ENCODE measurements around the gene AKAP14. TPM values are rescaled to one million over a fixed set of nuclear protein-coding genes. Genes with fewer than 3 reads are reported as not detected.
"Not testable (repeated sequence)": the region's sequence is repeated elsewhere in the genome, so short reads cannot be mapped to it uniquely, and the experiment has no call there.

AKAP14 gene
- total RNA-seq, 1 donor from 2014 or later, result not detected

- Mint-ChIP-seq H3K27ac (ENCODE audit: unreplicated experiment) (no peak overlapping the region), H3K4me1 (ENCODE audit: low read depth, unreplicated experiment) (no peaks in the 10 kb centered on the region), H3K27me3 (ENCODE audit: unreplicated experiment) (no peaks in the 10 kb centered on the region), H3K36me3 (ENCODE audit: unreplicated experiment) (no peaks in the 10 kb centered on the region), H3K4me3 (ENCODE audit: unreplicated experiment) (no peak overlapping the region), H3K9me3 (ENCODE audit: unreplicated experiment) (no peaks in the 10 kb centered on the region)
- TF ChIP-seq, protein P1, sequence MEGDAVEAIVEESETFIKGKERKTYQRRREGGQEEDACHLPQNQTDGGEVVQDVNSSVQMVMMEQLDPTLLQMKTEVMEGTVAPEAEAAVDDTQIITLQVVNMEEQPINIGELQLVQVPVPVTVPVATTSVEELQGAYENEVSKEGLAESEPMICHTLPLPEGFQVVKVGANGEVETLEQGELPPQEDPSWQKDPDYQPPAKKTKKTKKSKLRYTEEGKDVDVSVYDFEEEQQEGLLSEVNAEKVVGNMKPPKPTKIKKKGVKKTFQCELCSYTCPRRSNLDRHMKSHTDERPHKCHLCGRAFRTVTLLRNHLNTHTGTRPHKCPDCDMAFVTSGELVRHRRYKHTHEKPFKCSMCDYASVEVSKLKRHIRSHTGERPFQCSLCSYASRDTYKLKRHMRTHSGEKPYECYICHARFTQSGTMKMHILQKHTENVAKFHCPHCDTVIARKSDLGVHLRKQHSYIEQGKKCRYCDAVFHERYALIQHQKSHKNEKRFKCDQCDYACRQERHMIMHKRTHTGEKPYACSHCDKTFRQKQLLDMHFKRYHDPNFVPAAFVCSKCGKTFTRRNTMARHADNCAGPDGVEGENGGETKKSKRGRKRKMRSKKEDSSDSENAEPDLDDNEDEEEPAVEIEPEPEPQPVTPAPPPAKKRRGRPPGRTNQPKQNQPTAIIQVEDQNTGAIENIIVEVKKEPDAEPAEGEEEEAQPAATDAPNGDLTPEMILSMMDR (IDR thresholded peaks at IDR 0.05; ENCODE audit: partially characterized antibody, unreplicated experiment), result no peak
- no peak for DNase-seq
Measured at GRCh38 chrX:119899125-119899524, 3.4 kb downstream of the AKAP14 start.

DNA sequence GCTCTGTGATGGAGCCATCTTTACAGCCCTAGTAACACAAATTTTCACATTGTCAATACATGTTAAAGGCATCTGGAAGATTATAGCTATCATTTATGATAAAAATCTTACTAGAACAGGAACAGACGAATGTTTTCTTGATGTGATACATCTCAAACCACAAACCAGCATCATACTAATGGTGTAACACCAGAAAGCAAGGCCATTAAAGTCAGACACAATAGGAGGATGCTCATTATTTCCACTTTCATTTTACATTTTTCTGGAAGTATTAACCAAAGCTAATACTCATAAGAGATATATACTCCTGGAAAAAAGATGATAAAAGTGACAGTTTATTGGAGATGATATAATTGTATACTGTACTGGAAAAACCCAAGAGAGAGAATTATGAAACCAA, 5.3 kb downstream of the AKAP14 start:
- Mint-ChIP-seq H3K4me3 (ENCODE audit: unreplicated experiment) (no peak overlapping the region), H3K27me3 (ENCODE audit: unreplicated experiment) (no peaks in the 10 kb centered on the region), H3K36me3 (ENCODE audit: unreplicated experiment) (no peaks in the 10 kb centered on the region), H3K27ac (ENCODE audit: unreplicated experiment) (no peak overlapping the region), H3K4me1 (ENCODE audit: low read depth, unreplicated experiment) (peaks cover 2% of the 10 kb centered on the region), H3K9me3 (ENCODE audit: unreplicated experiment) (no peaks in the 10 kb centered on the region)
- DNase-seq, result no peak
- TF ChIP-seq, protein P1 (IDR thresholded peaks at IDR 0.05; ENCODE audit: partially characterized antibody, unreplicated experiment), result no peak

DNA sequence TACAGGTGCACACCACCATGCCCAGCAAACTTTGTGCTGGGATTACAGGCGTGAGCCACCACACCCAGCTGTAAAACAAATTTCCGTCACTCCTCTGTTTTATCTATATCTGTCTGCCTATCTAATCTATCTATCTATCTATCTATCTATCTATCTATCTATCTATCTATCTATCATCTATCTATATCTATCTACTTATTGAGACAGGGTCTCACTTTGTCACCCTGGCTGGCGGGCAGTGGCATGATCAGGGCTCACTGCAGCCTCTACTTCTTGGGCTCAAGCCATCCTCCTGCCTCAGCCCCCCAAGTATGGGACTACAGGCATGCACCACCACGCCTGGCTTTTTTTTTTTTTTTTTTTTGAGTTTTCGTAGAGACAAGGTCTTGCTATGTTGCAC, 20.6 kb downstream of the AKAP14 start:
- Mint-ChIP-seq H3K9me3 (ENCODE audit: unreplicated experiment) (no peaks in the 10 kb centered on the region), H3K27me3 (ENCODE audit: unreplicated experiment) (no peaks in the 10 kb centered on the region), H3K4me3 (ENCODE audit: unreplicated experiment) (no peak overlapping the region), H3K36me3 (ENCODE audit: unreplicated experiment) (no peaks in the 10 kb centered on the region), H3K4me1 (ENCODE audit: low read depth, unreplicated experiment) (peaks cover 3% of the 10 kb centered on the region), H3K27ac (ENCODE audit: unreplicated experiment) (no peak overlapping the region)
- no peak for DNase-seq
- TF ChIP-seq, protein P1 (IDR thresholded peaks at IDR 0.05; ENCODE audit: partially characterized antibody, unreplicated experiment), result no peak

DNA sequence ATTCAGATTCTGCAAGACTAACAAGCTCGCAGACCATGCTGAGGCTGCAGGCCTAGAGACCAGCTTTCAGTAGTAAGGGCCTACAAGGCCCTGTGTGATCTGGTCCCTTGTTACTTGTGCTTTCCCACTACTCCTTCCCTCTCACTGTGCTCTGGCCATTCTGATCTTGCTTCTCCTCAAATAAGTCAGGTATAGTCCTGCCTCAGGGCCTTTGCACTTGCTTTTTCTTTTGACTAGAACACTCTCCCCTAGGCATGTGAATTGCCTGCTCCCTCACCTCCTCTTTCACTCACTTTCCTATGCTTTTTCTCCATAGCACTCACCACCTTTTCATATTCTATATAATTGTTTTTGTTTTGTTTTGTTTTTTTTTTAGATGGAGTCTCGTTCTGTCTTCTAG, 22.2 kb downstream of the AKAP14 start:
- DNase-seq, result no peak
- Mint-ChIP-seq H3K27ac (ENCODE audit: unreplicated experiment) (no peak overlapping the region), H3K9me3 (ENCODE audit: unreplicated experiment) (no peaks in the 10 kb centered on the region), H3K4me3 (ENCODE audit: unreplicated experiment) (no peak overlapping the region), H3K36me3 (ENCODE audit: unreplicated experiment) (no peaks in the 10 kb centered on the region), H3K27me3 (ENCODE audit: unreplicated experiment) (no peaks in the 10 kb centered on the region), H3K4me1 (ENCODE audit: low read depth, unreplicated experiment) (peaks cover 3% of the 10 kb centered on the region)
- TF ChIP-seq, protein P1 (IDR thresholded peaks at IDR 0.05; ENCODE audit: partially characterized antibody, unreplicated experiment), result no peak

DNA sequence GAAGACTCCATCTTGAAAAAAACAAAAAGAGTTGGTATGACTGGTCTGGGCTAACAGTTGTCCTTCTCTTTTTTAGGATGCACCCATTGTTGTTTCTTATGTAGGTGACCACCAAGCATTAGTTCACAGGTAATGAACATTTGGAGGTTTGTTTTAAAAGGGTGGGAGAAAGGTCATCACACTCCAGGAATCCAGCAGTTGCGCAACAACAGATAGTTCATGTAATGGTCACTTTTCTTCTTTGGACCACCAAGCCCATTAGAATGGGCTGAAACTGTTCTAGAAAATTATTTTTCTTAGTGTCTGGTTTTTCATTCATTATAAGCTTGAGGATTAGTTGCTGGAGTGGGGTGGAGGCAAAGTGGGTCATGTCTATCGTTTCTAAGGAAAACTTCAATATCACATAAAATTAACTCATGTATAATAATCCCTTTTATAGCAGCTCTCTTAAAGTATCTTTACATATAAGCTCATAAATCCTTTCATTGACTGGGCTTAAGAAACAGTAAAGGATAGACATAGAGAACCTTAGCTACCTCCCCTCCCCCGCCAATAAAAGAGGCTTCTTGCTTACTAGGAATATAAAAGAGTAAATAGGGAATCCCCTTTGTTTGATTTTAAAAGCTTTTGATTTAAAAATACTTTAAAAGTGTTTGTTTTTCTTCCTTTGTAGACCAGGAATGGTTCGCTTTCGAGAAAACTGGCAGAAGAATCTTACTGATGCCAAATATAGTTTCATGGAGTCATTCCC, 24.3 kb downstream of the AKAP14 start:
- DNase-seq, result no peak
- H3K4me3 Mint-ChIP-seq (ENCODE audit: unreplicated experiment), result no peak overlapping the region
- peaks cover 3% of the 10 kb centered on the region for H3K4me1 Mint-ChIP-seq (ENCODE audit: low read depth, unreplicated experiment)
- TF ChIP-seq, protein P1 (IDR thresholded peaks at IDR 0.05; ENCODE audit: partially characterized antibody, unreplicated experiment), result no peak
- no peak overlapping the region for H3K27ac Mint-ChIP-seq (ENCODE audit: unreplicated experiment)
- no peaks in the 10 kb centered on the region for H3K36me3 Mint-ChIP-seq (ENCODE audit: unreplicated experiment)
- no peaks in the 10 kb centered on the region for H3K9me3 Mint-ChIP-seq (ENCODE audit: unreplicated experiment)
- no peaks in the 10 kb centered on the region for H3K27me3 Mint-ChIP-seq (ENCODE audit: unreplicated experiment)

DNA sequence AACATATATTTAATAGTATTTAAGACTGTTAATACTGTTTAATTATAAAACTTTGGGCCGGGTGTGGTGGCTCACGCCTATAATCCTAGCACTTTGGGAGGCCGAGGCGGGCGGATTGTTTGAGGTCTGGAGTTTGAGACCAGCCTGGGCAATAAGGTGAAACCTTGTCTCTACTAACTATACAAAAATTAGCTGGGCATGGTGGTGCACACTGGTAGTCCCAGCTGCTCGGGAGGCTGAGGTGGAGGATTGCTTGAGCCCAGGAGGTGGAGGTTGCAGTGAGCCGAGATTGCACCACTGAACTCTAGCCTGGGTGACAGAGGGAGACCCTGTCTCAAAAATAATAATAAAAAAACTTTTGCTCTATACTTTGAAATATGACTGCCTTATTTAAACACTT, 26.7 kb downstream of the AKAP14 start:
- DNase-seq; H3K27ac Mint-ChIP-seq (ENCODE audit: unreplicated experiment); H3K27me3 Mint-ChIP-seq (ENCODE audit: unreplicated experiment); H3K4me1 Mint-ChIP-seq (ENCODE audit: low read depth, unreplicated experiment); H3K9me3 Mint-ChIP-seq (ENCODE audit: unreplicated experiment); H3K4me3 Mint-ChIP-seq (ENCODE audit: unreplicated experiment); H3K36me3 Mint-ChIP-seq (ENCODE audit: unreplicated experiment): not testable (repeated sequence)
